DOHH2 (cell line): ENCODE data around the gene ITGA2.

Experiments
- H3F3A ChIP-seq: fragments of 200-600 bp; sonication (generic), shearing (Covaris generic); 2 replicates; pipeline ENCODE4 v1.6.0; 2016; ENCODE audit warnings: antibody characterized with exemption, mild to moderate bottlenecking; ENCODE audit not compliant: control insufficient read depth, insufficient read depth
- H3K27ac ChIP-seq: fragments of 200-600 bp; sonication (generic); 2 replicates; pipeline ENCODE4 v1.5.1; 2014; ENCODE audit warnings: low read depth, mild to moderate bottlenecking, low read length, moderate library complexity
- H3K27me3 ChIP-seq: fragments of 200-600 bp; sonication (generic); 2 replicates; pipeline ENCODE4 v1.6.1; 2014; ENCODE audit warnings: mild to moderate bottlenecking, low read length, mixed read lengths; ENCODE audit not compliant: control insufficient read depth
- H3K36me3 ChIP-seq: fragments of 200-600 bp; sonication (generic); 2 replicates; pipeline ENCODE4 v1.6.1; 2014; ENCODE audit warnings: mild to moderate bottlenecking, low read length, moderate library complexity, mixed read lengths; ENCODE audit not compliant: control insufficient read depth
- H3K4me1 ChIP-seq: fragments of 200-600 bp; sonication (generic); 2 replicates; pipeline ENCODE4 v1.6.1; 2014; ENCODE audit warnings: mild to moderate bottlenecking, low read length, mixed read lengths; ENCODE audit not compliant: control insufficient read depth
- H3K4me2 ChIP-seq: fragments of 200-600 bp; sonication (generic); 2 replicates; pipeline ENCODE4 v1.6.0; 2014; ENCODE audit warnings: mild to moderate bottlenecking, low read length, moderate library complexity
- H3K4me3 ChIP-seq: fragments of 200-600 bp; sonication (generic); 2 replicates; pipeline ENCODE4 v1.5.1; 2014; ENCODE audit warnings: mild to moderate bottlenecking, low read length, mixed read lengths
- H3K79me2 ChIP-seq: fragments of 200-600 bp; sonication (generic); 2 replicates; pipeline ENCODE4 v1.6.1; 2014; ENCODE audit warnings: mild to moderate bottlenecking, low read length, mixed read lengths; ENCODE audit not compliant: control insufficient read depth
- H3K9me2 ChIP-seq: fragments of 200-600 bp; sonication (generic); replicated peaks from 2 replicates; pipeline ENCODE4 v1.6.1; 2014; ENCODE audit warnings: mild to moderate bottlenecking, low read length, mixed read lengths; ENCODE audit not compliant: control insufficient read depth
- H3K9me3 ChIP-seq: fragments of 200-600 bp; sonication (generic); 2 replicates; pipeline ENCODE4 v1.6.1; 2014; ENCODE audit warnings: antibody characterized with exemption, low read length, mixed read lengths; ENCODE audit not compliant: control insufficient read depth, insufficient read depth
- H4K20me1 ChIP-seq: fragments of 200-600 bp; sonication (generic); 2 replicates; pipeline ENCODE4 v1.6.0; 2014; ENCODE audit warnings: low read depth, mild to moderate bottlenecking, antibody characterized with exemption, low read length, moderate library complexity; ENCODE audit not compliant: control insufficient read depth, insufficient read depth
- EZH2phosphoT487 ChIP-seq: fragments of 200-600 bp; sonication (generic); IDR thresholded peaks from 2 replicates; pipeline ENCODE4 v1.6.1; 2017; ENCODE audit warnings: borderline replicate concordance, mild to moderate bottlenecking, antibody characterized with exemption, low read length, moderate library complexity, mixed read lengths
- TF ChIP-seq, protein P1 (sequence below): fragments of 200-600 bp; sonication (generic); IDR thresholded peaks from one replicate; pipeline ENCODE4 v1.5.1; 2014; ENCODE audit warnings: antibody characterized with exemption, mild to moderate bottlenecking, low read depth, low read length; ENCODE audit not compliant: poor library complexity, severe bottlenecking

ITGA2 gene

DNA sequence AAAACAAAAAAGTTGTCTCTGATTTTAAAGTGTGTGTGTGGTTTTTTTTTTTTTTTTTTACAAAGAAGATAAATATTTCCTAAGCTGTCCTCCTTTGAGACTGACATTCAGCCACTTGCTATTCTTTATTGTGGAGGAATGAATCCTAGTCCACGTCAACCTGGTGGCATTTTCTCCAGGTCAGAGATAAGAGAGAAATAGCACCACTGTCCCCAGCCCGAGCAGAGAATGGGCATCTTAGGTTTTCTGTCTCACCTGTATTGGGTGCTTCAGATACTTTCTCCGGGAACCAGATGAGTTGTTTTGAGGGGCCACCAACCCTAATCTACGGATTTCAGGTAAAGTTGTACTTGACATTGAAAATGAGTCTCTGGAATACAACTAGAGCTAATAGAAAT lies 1.4 kb downstream of the ITGA2 start:
- Histone ChIP-seq H3K27ac (no peak overlapping the region), H3K4me2 (no peak overlapping the region), H3K27me3 (peaks cover 26% of the 10 kb centered on the region)

DNA sequence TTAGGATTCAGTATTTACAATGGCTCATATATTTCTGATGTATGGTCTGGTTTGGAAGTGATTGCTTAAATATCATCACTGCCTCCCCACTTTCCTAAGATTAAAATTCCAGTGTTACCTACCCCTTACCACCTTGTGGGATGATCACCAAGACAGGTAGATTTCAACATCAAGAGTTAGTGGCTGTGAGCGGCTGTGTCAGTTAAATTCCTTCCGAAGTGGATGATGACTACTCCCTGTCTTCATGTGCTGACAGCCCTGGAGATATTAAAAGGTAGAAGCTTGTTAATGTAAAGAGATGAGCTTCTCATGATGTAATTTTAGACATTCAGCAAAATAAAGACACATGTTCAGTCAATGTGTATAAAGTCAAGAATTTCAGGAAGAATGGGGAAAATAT lies 4.2 kb downstream of the ITGA2 start:
- H3K27me3 ChIP-seq: peaks cover 17% of the 10 kb centered on the region
- H3F3A ChIP-seq: no peaks in the 10 kb centered on the region
- no peaks in the 10 kb centered on the region for H3K9me2 ChIP-seq
- no peaks in the 10 kb centered on the region for H3K9me3 ChIP-seq
- H3K4me3 ChIP-seq: no peak overlapping the region
- H3K27ac ChIP-seq: no peak overlapping the region
- H4K20me1 ChIP-seq: no peaks in the 10 kb centered on the region
- no peaks in the 10 kb centered on the region for H3K4me1 ChIP-seq
- no peak for TF ChIP-seq EZH2phosphoT487
- TF ChIP-seq, protein P1, sequence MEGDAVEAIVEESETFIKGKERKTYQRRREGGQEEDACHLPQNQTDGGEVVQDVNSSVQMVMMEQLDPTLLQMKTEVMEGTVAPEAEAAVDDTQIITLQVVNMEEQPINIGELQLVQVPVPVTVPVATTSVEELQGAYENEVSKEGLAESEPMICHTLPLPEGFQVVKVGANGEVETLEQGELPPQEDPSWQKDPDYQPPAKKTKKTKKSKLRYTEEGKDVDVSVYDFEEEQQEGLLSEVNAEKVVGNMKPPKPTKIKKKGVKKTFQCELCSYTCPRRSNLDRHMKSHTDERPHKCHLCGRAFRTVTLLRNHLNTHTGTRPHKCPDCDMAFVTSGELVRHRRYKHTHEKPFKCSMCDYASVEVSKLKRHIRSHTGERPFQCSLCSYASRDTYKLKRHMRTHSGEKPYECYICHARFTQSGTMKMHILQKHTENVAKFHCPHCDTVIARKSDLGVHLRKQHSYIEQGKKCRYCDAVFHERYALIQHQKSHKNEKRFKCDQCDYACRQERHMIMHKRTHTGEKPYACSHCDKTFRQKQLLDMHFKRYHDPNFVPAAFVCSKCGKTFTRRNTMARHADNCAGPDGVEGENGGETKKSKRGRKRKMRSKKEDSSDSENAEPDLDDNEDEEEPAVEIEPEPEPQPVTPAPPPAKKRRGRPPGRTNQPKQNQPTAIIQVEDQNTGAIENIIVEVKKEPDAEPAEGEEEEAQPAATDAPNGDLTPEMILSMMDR: no peak
- H3K79me2 ChIP-seq: no peaks in the 10 kb centered on the region
- H3K4me2 ChIP-seq: no peak overlapping the region
- H3K36me3 ChIP-seq: no peaks in the 10 kb centered on the region

More for the DNA sequence above, 1.4 kb downstream of the ITGA2 start:
- no peaks in the 10 kb centered on the region for H4K20me1 ChIP-seq
- H3K9me2 ChIP-seq: no peaks in the 10 kb centered on the region
- TF ChIP-seq EZH2phosphoT487: no peak
- TF ChIP-seq, protein P1: no peak
- no peaks in the 10 kb centered on the region for H3K36me3 ChIP-seq
- H3K9me3 ChIP-seq: no peaks in the 10 kb centered on the region
- no peak overlapping the region for H3K4me3 ChIP-seq
- H3K79me2 ChIP-seq: no peaks in the 10 kb centered on the region
- no peaks in the 10 kb centered on the region for H3F3A ChIP-seq
- H3K4me1 ChIP-seq: no peaks in the 10 kb centered on the region

DNA sequence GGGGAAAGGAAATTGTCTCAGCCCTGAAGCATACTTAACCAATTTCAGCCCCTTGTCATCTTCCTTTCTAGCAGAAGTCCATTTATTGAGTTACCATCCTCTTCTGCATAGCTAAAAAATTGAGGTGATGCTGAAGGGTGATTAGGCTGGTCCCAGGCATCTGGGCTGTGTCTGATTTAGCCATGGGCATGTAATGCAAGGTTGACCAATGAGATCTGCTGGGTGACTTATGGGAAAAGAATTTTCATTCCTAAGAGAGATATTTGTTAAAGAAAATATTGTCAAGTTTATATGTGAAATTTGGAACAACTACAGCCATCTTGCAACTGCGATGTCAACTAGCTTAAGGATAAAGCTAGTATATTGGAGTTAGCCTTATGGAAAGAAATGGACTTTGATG lies 5.1 kb downstream of the ITGA2 start:
- H3K36me3 ChIP-seq: no peaks in the 10 kb centered on the region
- H3K4me1 ChIP-seq: no peaks in the 10 kb centered on the region
- no peaks in the 10 kb centered on the region for H3K9me2 ChIP-seq
- H3K27ac ChIP-seq: no peak overlapping the region
- TF ChIP-seq EZH2phosphoT487: no peak
- TF ChIP-seq, protein P1: no peak
- H3F3A ChIP-seq: no peaks in the 10 kb centered on the region
- no peaks in the 10 kb centered on the region for H3K9me3 ChIP-seq
- no peaks in the 10 kb centered on the region for H3K79me2 ChIP-seq
- no peaks in the 10 kb centered on the region for H4K20me1 ChIP-seq
- no peak overlapping the region for H3K4me2 ChIP-seq
- H3K27me3 ChIP-seq: peaks cover 9% of the 10 kb centered on the region
- no peak overlapping the region for H3K4me3 ChIP-seq

DNA sequence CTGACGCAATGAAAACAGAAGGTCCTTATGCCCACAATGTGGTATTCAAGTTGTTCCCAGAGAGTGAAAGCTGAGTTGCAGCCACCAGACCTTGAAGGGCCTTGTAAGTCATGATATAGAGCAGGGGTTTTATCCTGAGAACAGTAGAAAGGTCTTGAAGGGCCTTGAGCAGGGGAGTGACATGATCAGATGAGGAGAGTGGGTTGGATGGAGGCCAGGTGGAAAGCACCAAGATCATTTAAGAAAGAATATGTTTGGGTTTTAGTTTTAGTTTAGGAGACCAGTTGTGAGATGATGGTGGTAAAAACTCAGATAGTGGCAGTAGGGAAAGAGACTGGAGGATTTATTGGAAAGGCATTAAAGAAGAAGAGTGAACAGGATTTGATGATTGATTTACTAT lies 5.9 kb downstream of the ITGA2 start:
- Histone ChIP-seq H3K4me3 (no peak overlapping the region), H3K36me3 (no peaks in the 10 kb centered on the region), H3F3A (no peaks in the 10 kb centered on the region), H3K27ac (no peak overlapping the region), H3K4me2 (no peak overlapping the region), H3K9me3 (no peaks in the 10 kb centered on the region), H3K79me2 (no peaks in the 10 kb centered on the region), H3K9me2 (no peaks in the 10 kb centered on the region), H3K4me1 (no peaks in the 10 kb centered on the region), H3K27me3 (peaks cover under 1% of the 10 kb centered on the region), H4K20me1 (no peaks in the 10 kb centered on the region)
- no peak for TF ChIP-seq EZH2phosphoT487
- TF ChIP-seq, protein P1: no peak
